HG03196 (cell line): Measurements from ENCODE around the gene CAMTA1.

ENCODE experiments used
- ATAC-seq: cut with Tn5 transposase; IDR thresholded peaks from one replicate; pipeline ENCODE4 v1.9.1; 2021; ENCODE audit not compliant: unreplicated experiment

CAMTA1 gene

DNA sequence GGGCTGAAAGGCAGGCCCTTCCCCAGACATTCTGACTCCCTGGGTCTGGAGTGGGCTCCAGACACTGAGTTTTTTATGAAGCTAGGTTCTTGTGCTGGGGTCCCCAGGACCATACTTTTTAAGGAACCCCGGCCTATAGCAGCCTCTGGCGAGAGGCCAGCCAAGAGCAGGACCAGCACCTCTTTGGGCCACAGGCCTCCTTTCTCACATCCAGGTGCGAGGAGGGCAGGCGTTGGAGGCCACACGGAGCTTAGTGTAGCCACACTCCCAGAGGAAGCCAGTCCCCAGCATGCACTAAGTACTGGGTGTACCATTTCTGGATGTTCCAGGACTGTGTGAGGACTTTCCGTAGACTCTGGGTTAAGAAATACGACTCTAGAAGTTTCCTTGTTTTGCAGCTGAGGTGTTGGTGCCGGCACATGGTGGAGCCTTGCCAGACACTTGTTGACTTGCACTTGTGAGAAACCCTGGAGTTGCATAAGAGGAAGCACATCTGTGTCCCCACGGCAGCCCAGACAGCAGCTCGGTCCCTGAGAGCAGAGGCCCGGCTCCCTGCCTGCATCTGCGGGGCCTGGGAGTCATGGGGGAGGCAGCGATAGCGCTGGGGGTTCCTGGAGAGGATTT is 863.6 kb downstream of the CAMTA1 start:
- ATAC-seq = no peak

DNA sequence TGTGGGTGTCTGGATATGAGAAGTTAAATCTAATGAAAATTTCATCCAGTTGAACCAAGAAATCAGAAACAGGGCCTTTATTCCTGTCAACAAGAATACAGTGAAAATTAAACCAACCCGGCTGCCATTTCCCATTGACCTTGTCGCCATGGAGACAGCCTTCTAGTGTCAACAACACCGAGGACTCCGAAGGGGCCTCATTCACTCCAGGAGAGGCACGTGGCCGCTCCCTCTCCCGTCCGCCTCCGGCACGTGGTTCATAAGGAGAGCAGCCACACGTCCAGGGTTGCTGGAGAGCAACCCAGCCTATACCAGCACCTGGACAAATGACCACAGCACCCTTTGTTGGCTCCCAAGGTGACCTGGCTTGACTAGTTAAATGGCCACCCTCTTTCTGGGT is 865.5 kb downstream of the CAMTA1 start:
- ATAC-seq = no peak

DNA sequence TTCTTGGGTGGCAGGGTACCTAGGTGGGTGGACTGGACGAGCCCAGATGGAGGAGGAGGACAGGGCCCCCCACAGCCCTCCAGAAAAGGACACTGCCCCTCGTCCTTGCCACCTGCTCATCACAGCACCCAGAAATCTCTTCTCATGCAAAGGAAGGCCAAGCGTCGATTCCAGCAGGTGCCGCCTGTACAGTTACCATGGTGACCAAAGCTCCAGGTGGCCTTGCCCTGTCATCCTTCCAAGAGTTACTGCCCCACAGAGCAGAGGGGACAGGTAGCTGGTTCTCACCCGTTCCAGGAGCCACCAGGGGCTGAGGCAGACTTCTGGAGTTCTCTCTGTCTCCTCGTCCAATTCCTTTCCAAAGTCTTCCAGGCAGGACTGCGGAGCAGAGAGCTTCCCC is 865.9 kb downstream of the CAMTA1 start:
- no peak for ATAC-seq

GRCh38 chr1:7652061-7652460 is 866.8 kb downstream of the CAMTA1 start:
- no peak for ATAC-seq

- no peak for ATAC-seq
Observed at GRCh38 chr1:7652515-7653098, 867.4 kb downstream of the CAMTA1 start.

GRCh38 chr1:7654725-7655124 is 869.5 kb downstream of the CAMTA1 start:
- no peak for ATAC-seq

DNA sequence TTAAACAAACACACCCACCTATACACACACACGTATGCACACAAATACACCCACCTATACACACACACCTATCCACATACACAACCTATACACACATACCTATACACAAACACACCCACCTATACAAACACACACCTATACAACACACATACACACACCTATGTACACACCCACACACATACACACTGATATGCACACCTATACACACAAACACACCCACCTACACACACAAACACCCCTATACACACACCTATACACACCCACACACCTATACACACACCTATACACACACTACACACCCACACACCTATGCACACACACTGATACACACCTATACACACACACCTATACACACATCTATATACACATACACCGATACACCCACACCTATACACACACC is 870.1 kb downstream of the CAMTA1 start:
- no peak for ATAC-seq

DNA sequence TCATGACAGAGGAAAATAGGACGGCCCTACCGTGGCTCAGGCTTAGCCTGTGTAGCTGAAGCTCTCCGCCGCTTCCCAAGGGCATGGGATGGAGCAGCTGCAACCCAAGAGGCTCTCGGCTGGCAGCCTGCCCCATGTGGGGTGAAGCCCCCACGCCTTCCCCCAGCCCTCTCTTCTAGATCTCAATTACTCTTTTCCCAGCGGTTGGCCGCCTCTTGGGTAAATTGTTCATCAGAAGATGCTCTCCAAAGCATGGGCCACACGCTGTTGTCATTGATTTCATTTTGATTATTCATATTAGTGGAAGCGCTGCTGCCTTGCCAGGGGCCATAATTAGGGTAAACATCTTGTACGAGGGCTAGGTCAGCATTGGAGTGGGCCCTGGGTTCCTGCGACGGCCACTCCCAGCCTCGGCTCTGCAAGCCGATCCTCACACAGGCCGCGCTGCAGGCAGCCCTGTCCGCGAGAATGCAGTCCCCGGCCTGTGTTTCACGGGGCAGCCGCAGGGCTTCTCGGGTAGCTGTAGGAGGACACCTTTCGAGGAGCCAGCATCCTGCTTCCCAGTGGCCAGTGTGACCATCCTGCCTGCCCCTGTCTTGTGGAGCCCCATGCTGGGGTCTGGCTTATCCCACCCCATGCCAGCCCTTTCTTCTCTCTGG is 871.4 kb downstream of the CAMTA1 start:
- ATAC-seq = no peak

GRCh38 chr1:7657287-7658016 is 872.2 kb downstream of the CAMTA1 start:
- ATAC-seq = no peak

- no peak for ATAC-seq
Observed at GRCh38 chr1:7658099-7658498, 872.8 kb downstream of the CAMTA1 start.

GRCh38 chr1:7659514-7659913 is 874.3 kb downstream of the CAMTA1 start:
- no peak for ATAC-seq

DNA sequence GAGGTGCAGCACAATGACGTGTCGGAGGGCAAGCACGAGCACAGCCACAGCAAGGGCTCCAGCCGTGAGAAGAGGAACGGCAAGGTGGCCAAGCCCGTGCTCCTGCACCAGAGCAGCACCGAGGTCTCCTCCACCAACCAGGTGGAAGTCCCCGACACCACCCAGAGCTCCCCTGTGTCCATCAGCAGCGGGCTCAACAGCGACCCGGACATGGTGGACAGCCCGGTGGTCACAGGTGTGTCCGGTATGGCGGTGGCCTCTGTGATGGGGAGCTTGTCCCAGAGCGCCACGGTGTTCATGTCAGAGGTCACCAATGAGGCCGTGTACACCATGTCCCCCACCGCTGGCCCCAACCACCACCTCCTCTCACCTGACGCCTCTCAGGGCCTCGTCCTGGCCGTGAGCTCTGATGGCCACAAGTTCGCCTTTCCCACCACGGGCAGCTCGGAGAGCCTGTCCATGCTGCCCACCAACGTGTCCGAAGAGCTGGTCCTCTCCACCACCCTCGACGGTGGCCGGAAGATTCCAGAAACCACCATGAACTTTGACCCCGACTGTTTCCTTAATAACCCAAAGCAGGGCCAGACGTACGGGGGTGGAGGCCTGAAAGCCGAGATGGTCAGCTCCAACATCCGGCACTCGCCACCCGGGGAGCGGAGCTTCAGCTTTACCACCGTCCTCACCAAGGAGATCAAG is 878.3 kb downstream of the CAMTA1 start:
- ATAC-seq = no peak

- ATAC-seq = no peak
Observed at GRCh38 chr1:7664147-7664892, 879.1 kb downstream of the CAMTA1 start.

GRCh38 chr1:7664893-7665250 is 879.6 kb downstream of the CAMTA1 start:
- ATAC-seq = no peak

DNA sequence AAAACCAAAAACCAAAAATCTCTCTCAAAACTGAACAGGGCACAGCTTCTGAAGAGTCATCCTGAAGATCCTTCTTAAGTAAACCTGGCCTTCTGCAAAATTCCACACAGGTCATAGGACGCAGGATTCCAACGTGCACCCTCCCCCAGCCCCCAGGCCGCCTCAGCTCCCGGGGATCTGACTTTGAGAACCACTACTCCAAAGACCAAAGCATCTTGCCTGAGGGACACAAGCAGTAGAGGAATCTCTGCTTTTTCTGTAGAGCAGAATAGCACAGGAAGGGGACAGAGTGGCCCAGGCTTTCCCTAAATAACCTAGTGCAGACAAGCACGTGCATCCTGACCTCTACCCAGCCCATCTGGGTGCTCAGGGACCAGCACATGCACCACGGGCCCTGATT is 881.0 kb downstream of the CAMTA1 start:
- ATAC-seq = no peak

- ATAC-seq = no peak
Observed at GRCh38 chr1:7667159-7667558, 881.9 kb downstream of the CAMTA1 start.

DNA sequence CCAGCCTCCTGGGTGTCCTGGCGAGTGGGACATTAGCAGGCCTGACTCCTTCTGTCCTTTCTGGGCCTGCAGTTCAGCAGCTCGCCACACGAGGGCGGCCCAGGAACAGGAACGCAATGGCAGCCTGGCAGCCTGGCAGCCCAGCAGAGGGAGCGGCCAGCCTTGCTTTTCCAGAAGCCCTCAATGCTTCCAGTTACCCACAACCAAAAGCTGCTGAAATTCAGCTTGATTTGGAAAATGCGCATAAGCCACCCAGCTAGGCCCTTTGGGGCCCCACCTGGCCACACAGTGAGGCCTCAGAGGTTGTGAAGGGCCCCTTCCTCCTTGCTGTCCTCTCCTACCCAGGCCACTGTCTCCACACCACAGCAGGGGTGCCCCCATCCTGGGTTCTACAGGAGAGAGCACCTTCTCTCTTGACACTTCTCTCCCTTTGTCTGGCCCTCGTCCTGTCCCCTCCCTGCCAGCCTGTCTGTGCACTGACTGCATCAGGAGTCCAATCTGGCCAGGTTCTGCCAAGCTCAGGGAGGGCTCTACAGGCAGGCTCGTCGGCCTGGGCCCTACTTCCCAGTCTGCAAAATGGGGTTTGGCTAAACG is 882.5 kb downstream of the CAMTA1 start:
- no peak for ATAC-seq

DNA sequence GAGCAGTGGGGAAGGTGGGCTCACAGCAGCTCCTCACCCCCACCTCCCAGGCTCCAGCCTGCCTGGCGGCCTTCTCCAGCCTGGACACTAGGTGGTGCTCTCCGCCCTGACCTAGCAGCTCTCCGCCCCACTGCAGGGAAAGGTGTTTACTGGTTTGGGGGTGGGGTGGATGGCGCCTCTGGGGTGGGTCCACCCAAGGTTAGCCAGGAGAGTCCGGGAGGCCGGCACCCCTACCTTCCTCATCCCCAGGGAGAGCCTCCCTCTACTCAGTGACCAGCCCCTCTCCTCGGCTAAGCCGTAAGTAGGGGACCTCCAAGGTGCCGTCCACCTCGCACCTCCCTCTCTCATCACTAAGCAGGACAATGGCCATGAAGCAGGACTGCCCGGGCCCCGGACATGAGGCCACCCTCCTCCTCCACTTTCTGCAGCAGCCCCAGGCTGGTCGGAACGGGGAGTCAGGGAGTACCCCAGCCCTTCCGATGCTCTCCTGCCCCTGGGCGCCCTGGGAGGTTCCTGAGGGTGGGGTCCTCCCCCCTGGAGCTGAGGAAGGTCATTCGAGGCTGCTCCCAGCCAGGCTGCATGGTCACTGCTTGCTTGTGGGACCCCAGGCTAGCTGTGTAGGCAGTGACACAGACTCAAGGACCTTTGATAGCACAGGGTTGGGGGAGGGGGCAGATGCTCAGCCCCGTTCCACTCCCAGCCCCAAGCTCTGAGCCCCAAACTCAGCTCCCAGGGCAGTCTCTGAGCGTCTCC is 884.5 kb downstream of the CAMTA1 start:
- no peak for ATAC-seq

- ATAC-seq = no peak
Observed at GRCh38 chr1:7670334-7671145, 885.3 kb downstream of the CAMTA1 start.
